RWPE1 (cell line): ENCODE data around the gene MYCBP.

Source experiments
- CTCF ChIA-PET: fragments of 350-600 bp; sonication (Branson Sonifier 250); formaldehyde crosslinking; extraction: SDS; loops from one replicate; lab custom pipeline; 2021; lab: Yijun Ruan, JAX
- POLR2A ChIA-PET: fragments of 400-600 bp; formaldehyde crosslinking; extraction: SDS; loops from one replicate; lab custom pipeline; 2020; ENCODE audit warnings: antibody characterized with exemption; ENCODE audit not compliant: low non-redundant PET; lab: Yijun Ruan, JAX
- DNase-seq: peaks from one replicate; pipeline ENCODE4 v3.0.0; 2012; ENCODE audit warnings: low spot score
- H3K27ac ChIP-seq: fragments of 450-650 bp; 2 replicates; pipeline ENCODE4 v1.5.1; 2017
- CTCF ChIP-seq: fragments of 450-650 bp; conservative IDR thresholded peaks from 2 replicates; pipeline ENCODE4 v1.5.1; 2017; ENCODE audit warnings: low read depth, mild to moderate bottlenecking

Gene MYCBP

GRCh38 chr1:38891753-38892152 lies 18.6 kb upstream of the MYCBP start:
- peak; percentile 20 for DNase-seq

DNA sequence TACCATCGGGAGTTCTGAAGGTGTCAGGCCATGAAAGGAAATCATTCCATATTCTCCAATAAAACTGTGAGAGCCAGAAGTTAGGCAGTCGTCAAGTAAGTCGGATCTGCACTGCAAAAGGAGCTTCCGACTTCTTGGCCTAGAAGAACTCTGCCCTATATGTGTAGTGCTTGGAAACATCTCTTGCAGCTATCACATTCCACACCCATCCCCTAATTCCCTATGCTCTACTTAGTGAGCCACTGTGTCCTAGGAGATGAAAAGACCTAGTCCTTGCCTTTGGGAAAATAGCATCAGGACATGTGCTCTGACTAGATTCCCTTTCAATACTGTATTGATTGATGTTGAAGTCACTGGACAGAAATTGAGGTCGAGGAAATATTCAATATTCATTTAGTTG lies 16.4 kb upstream of the MYCBP start:
- POLR2A ChIA-PET = no interaction called here
- DNase-seq = no peak
- no peak overlapping the region for H3K27ac ChIP-seq
- no peak for TF ChIP-seq CTCF
- CTCF ChIA-PET = interaction anchor here (0.7 kb wide), 1 partner anchor 209 kb away, joined by 3 read pairs; no protein-coding TSS in a partner anchor

More at GRCh38 chr1:38891753-38892152, 18.6 kb upstream of the MYCBP start:
- CTCF ChIA-PET = interaction anchor here (0.6 kb wide), 2 partner anchors 970 to 1374 kb away, joined by 3 read pairs; no protein-coding TSS in a partner anchor
- POLR2A ChIA-PET = no interaction called here
- no peak for TF ChIP-seq CTCF
- no peak overlapping the region for H3K27ac ChIP-seq

DNA sequence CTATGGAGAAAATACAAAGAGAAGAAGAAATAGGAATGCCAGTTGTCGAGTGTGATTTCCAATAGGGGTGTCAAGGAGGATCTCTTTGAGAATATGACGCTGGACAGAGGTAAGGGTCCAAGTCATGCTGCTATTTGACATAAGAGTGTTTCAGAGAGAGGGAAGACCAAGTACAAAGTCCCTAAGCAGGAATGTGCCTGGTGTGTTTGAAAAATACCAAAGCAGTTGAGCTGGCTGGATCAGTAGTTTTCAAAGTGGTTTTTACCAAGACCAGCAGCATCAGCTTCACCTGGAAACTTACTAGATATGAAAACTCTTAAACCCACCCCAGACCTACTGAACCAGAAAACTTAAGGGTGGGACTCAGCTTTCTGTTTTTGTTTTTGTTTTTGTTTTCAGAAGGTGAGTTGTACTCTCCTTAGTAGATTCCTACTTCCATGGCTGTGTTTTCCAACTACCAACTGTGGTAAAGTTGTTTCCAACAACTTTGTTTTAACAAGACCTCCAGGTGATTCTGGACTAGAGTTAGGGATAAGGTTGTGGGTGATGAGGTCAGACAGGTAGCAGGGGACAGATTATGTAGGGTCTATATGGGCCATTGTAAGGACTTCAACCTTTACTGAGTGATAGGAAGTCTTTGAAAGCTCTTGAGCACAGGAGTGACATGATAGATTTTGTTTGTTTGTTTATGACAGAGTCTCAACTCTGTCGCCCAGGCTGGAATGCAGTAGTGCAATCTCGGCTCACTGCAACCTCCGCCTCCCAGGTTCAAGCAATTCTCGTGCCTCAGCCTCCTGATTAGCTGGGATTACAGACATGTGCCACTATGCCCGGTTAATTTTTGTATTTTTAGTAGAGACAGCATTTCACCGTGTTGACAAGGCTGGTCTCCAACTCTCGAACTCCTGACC lies 15.5 kb upstream of the MYCBP start:
- no peak overlapping the region for H3K27ac ChIP-seq
- ChIA-PET POLR2A (no interaction called here), CTCF (no interaction called here)
- DNase-seq = no peak
- TF ChIP-seq CTCF = no peak

DNA sequence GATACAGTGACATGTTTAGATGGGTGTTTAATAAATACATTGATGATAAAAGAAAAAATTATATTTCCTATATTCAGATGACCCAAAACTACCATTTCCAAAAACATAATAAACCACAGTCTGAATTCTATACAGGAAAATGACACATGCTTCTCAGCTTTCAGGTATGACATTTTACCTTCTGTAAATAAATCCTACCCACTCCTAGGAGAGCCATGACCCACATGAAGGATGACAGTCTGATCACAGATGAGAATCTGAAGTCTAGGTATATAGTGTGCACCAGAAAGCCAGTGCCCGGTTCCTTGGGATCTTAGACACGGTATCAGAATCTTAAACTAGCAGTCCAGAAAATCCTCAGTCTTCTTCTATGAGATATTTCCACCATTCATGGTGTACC lies 11.9 kb upstream of the MYCBP start:
- no peak for TF ChIP-seq CTCF
- no peak for DNase-seq
- H3K27ac ChIP-seq = no peak overlapping the region
- ChIA-PET CTCF (no interaction called here), POLR2A (no interaction called here)

GRCh38 chr1:38881487-38881886 lies 8.3 kb upstream of the MYCBP start, which contains the start of gene GJA9:
TSS of gene GJA9 (minus strand) at chr1:38881587. CDS start at chr1:38876098, 5,489 bp downstream.
- ChIA-PET POLR2A (no interaction called here), CTCF (interaction anchor here (1.0 kb wide), 1 partner anchor 218 kb away, joined by 5 read pairs; no protein-coding TSS in a partner anchor)
- TF ChIP-seq CTCF = no peak

GRCh38 chr1:38875811-38876210 lies 2.7 kb upstream of the MYCBP start:
- H3K27ac ChIP-seq = no peak overlapping the region
- no peak for TF ChIP-seq CTCF
- ChIA-PET POLR2A (no interaction called here), CTCF (interaction anchor here (0.6 kb wide), 1 partner anchor 41 kb away, joined by 4 read pairs; no protein-coding TSS in a partner anchor)
- no peak for DNase-seq

More at GRCh38 chr1:38881487-38881886, 8.3 kb upstream of the MYCBP start, which contains the start of gene GJA9:
- H3K27ac ChIP-seq = no peak within 1 kb of the TSS
- DNase-seq = no peak
